Nucleus accumbens (tissue), 56 donors: ENCODE results near the gene LRMDA.
A peak's percentile ranks its signal among the peaks of the same experiment; 100 is the strongest.

Experiments
- DNase-seq, 56 donors: peaks; one replicate each; lab custom pipeline; 2025; lab: John Stamatoyannopoulos, UW

Gene LRMDA

DNA sequence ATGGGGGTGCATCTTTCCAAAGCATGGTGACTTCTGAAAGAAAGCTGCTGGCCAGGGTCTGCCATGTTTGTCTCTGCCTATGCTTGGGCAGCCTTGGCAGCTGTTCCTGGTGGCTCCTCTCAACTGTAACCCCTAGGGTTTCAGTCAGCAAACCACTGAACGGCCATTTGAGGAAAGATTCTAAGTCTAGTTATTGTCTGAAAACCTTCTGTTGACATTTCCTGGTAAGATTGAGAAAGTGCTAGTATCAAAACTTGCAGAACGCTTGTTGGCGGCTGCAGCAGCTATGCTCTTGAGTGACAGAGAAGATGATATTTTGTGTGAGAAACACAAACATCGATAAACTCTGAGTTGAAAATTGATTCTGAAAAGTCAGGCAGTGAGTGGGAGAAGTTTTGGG lies 523.1 kb downstream of the LRMDA start:
- DNase-seq: no peak

DNA sequence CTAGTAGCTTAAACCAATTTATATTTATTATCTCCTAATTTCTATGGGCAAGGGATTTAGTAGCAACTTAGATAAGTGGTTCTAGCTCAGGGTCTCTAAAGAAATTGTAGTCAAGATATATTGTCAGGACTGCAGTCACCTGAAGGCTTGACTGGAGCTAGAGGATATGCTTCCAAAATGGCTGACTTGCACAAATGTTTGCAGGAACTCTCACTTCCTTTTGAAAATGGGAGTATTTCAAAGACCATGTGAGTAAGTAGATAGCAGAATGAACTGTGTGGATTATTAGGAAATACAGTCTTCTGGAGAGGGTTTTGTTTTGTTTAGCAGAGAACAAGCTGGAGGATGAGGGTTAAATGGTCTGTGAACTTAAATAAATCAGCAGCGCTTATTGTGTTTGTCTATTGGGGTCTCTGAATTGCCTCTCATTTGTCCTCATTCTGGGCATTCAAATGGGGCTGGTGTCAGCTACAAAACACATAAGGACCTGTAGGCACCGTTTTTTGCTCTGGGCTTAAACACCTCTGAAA lies 524.6 kb downstream of the LRMDA start:
- no peak for DNase-seq

- DNase-seq: no peak
Observed at GRCh38 chr10:75956624-75957023, 525.2 kb downstream of the LRMDA start.

DNA sequence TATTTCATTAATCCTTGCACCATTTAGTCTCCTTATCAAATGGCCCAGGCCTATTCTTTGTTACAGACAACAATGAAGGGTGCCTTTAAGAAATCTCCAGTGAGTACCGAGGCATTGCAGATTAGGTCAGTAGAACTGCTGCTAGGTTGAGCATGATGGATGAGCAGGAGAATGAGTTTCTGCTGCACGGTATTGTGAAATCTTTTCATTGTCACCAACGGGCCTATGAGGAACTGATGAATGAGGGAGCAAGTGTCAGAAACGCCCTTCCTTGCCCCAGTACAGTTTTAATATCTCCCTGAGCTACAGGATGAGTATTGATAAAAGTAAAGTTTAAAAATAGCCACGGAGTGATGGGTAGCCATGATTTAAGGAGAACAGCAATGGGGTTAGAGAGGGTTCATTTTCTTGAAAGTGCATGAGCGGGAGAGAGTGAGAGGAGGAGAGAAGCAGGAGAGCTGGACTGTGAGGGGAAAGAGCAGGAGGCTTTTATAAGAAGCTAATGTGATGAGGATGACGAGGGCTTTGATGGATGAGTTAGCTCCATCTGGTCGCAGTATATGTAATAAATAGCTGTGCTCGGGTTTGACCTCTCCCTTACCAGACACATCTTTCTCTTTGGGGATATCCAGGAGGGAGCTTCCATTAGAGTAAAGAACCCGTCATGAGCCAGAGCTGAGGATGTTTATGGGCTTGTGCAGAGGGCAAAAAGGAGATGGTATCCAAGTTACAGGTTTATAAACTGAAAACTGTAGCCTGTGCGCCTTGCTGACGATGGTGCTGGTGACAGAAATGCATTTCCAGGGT lies 526.1 kb downstream of the LRMDA start:
- no peak for DNase-seq

GRCh38 chr10:75959209-75959608 lies 527.8 kb downstream of the LRMDA start:
- no peak for DNase-seq

DNA sequence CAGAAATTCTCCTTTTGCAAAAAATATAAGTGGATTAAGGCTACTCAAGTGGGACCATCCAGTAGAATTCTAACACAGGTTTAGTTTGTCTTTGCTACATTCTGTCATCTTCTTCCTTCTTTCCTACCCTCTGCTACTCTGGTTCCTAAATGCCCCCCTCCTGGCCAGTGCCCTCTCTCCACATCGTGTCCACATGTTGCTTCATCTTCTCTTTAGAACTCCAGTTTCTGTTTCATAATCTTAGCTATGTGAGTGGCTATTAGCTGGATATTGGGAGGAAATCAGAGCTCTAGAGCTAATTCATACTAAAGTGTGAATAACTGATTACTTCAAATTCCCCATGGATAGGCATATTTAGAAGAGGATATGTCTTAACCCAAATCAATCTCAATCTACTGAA lies 528.5 kb downstream of the LRMDA start:
- DNase-seq: no peak

GRCh38 chr10:75962395-75963061 lies 531.1 kb downstream of the LRMDA start:
- DNase-seq: no peak

GRCh38 chr10:75967491-75967890 lies 536.1 kb downstream of the LRMDA start:
- DNase-seq: no peak

- no peak for DNase-seq
Observed at GRCh38 chr10:75969031-75969430, 537.6 kb downstream of the LRMDA start.

GRCh38 chr10:75971402-75972211 lies 540.2 kb downstream of the LRMDA start:
- no peak for DNase-seq

DNA sequence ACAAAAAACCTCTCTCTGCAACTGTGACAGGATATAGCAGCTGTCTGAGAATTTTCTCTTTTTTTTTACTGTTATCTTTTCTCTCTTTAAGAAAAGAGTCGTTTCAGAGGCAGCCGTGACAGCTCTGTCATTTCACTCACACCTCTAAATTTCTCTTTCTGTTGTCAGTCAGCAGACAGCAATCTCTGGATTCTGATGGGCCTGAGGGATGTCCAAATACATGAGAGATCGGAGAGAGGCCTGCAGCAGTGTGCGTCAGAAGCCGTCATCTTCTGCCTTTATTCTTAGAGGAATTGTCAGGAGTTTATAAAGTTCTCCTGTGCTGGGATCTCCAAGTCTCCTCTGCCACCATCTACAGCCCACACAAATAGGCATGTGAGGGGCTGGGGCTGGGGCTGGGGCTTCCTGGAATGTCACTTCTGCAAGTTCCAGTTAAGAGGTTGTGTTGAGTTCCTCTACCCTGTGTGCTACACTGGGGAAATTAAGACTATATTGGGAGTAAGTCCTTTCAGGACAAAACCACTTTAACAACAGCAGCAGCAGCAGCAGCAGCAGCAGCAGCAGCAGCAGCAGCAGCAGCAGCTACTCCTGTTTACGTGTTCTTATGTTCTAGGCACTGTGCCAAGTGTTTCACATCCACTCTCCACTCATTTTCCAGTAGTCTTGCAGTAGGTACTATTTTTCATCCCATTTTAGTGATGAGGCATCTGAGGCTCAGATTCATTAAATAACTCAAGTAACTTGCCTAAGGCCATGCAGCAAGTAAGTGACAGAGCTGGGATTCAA lies 541.3 kb downstream of the LRMDA start:
- DNase-seq: no peak

- no peak for DNase-seq
Observed at GRCh38 chr10:75974080-75974479, 542.7 kb downstream of the LRMDA start.

GRCh38 chr10:75976681-75977080 lies 545.3 kb downstream of the LRMDA start:
- DNase-seq: peak in 2 of 56 donors; percentile 3 to 4

DNA sequence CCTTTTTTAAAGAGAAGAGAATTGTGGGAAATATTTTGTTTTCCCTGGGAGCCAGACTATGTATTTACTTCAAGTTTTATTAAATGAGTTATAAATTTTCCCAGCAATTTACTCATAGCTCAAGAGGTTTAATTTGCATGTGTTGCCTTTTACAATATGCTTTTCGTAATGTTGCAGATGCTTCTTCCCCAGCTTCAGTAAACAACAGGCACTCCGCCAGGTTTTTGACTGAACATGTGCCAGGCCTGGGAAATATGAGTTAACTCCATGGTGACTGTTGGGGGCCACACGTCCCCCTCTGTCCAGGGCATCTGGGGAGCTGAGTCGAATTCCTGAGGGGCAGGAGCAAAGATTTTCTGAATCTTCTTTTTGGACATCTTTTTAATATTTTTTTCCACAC lies 545.7 kb downstream of the LRMDA start:
- peak in 1 of 56 donors; percentile 29 for DNase-seq

GRCh38 chr10:75978213-75978612 lies 546.8 kb downstream of the LRMDA start:
- no peak for DNase-seq

- no peak for DNase-seq
Observed at GRCh38 chr10:75980419-75981002, 549.1 kb downstream of the LRMDA start.

DNA sequence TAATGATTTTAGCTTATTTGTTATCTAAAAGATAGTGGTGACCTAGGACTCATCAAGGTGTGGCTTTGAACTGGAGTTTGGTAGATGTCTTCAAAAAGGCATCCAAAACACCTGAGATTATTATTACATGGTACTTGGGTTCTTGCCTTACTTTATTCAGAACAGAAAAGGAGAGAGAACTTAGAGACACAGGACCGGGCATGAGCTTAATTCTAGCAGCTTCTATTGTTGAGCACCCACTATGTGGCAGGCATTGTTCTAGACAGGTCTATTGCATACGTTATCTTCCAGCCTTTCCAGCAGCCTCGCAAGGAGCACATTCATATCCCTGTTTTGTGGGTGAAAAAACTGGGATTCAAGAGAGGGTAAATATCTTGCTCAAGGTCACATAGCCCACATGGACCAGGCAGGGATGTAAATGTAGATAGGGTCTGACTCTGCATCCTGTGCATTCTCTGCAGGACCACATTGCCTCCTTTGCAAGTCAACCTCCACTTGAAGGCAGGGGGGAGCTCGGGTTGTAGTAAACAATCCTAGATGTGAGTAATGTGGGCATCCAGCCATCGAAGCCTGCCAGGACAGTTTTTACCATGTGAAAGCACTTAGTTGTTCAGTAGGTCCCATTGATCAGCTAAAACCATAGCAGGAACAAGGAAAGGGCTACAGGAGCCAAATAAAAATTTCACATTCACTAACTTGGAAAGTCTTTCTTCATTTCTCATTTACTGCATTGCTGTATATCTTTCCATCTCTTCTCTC lies 551.4 kb downstream of the LRMDA start:
- peak in 3 of 56 donors; percentile 7 to 38 (median 8) for DNase-seq

DNA sequence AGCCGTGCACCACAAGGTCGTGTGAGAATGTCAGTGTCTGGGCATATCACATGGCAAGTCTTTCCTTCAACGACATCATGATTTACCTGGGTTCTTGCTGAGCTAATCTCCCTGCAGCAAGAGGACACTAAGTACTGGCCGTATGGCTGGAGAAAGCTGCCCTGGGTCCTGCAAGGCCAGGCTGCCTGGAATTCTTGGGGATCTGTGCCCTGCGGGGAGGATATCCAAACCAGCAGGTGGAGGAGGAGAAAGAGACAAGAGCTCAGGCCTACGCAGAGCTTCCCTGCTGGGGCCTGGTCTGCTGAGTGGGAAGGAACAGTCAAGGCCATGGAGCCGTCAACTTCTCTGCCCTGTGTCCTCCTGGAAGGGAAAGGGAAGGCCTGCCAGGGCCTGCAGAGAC lies 552.6 kb downstream of the LRMDA start:
- DNase-seq: no peak

- DNase-seq: no peak
Observed at GRCh38 chr10:75987616-75988015, 556.2 kb downstream of the LRMDA start.
